Measurements from ENCODE around the gene BMPER.

The BMPER gene

GRCh38 chr7:33964417-33965182 lies 59.3 kb downstream of the BMPER start:
- in situ Hi-C loops (cut with MboI; ENCODE audit: low sequenced_read_pairs): no loop called here

- in situ Hi-C loops (cut with MboI; ENCODE audit: low sequenced_read_pairs): no loop called here
Measured at GRCh38 chr7:33965183-33965744, 59.9 kb downstream of the BMPER start.

- in situ Hi-C loops (cut with MboI; ENCODE audit: low sequenced_read_pairs): no loop called here
Measured at GRCh38 chr7:33968591-33968990, 63.3 kb downstream of the BMPER start.

GRCh38 chr7:33970536-33970935 lies 65.2 kb downstream of the BMPER start:
- in situ Hi-C loops (cut with MboI; ENCODE audit: low sequenced_read_pairs): no loop called here

GRCh38 chr7:33971106-33971505 lies 65.8 kb downstream of the BMPER start:
- in situ Hi-C loops (cut with MboI; ENCODE audit: low sequenced_read_pairs): no loop called here

GRCh38 chr7:33973231-33974015 lies 68.1 kb downstream of the BMPER start:
- in situ Hi-C loops (cut with MboI; ENCODE audit: low sequenced_read_pairs): no loop called here

- in situ Hi-C loops (cut with MboI; ENCODE audit: low sequenced_read_pairs): no loop called here
Measured at GRCh38 chr7:33979300-33979806, 74.0 kb downstream of the BMPER start.

- in situ Hi-C loops (cut with MboI; ENCODE audit: low sequenced_read_pairs): no loop called here
Measured at GRCh38 chr7:33979807-33980355, 74.5 kb downstream of the BMPER start.

- in situ Hi-C loops (cut with MboI; ENCODE audit: low sequenced_read_pairs): no loop called here
Measured at GRCh38 chr7:33981226-33981625, 75.9 kb downstream of the BMPER start.

- in situ Hi-C loops (cut with MboI; ENCODE audit: low sequenced_read_pairs): no loop called here
Measured at GRCh38 chr7:33981671-33982424, 76.5 kb downstream of the BMPER start.

- in situ Hi-C loops (cut with MboI; ENCODE audit: low sequenced_read_pairs): no loop called here
Measured at GRCh38 chr7:33982425-33982786, 77.1 kb downstream of the BMPER start.

- in situ Hi-C loops (cut with MboI; ENCODE audit: low sequenced_read_pairs): no loop called here
Measured at GRCh38 chr7:33986451-33986850, 81.1 kb downstream of the BMPER start.

- in situ Hi-C loops (cut with MboI; ENCODE audit: low sequenced_read_pairs): no loop called here
Measured at GRCh38 chr7:33986951-33987947, 81.9 kb downstream of the BMPER start.

- in situ Hi-C loops (cut with MboI; ENCODE audit: low sequenced_read_pairs): no loop called here
Measured at GRCh38 chr7:33996899-33997298, 91.6 kb downstream of the BMPER start.

- in situ Hi-C loops (cut with MboI; ENCODE audit: low sequenced_read_pairs): no loop called here
Measured at GRCh38 chr7:33998476-33998875, 93.1 kb downstream of the BMPER start.

GRCh38 chr7:34011017-34011695 lies 105.8 kb downstream of the BMPER start:
- in situ Hi-C loops (cut with MboI; ENCODE audit: low sequenced_read_pairs): no loop called here

- in situ Hi-C loops (cut with MboI; ENCODE audit: low sequenced_read_pairs): no loop called here
Measured at GRCh38 chr7:34011696-34012095, 106.4 kb downstream of the BMPER start.

- in situ Hi-C loops (cut with MboI; ENCODE audit: low sequenced_read_pairs): no loop called here
Measured at GRCh38 chr7:34013421-34013820, 108.1 kb downstream of the BMPER start.

GRCh38 chr7:34015651-34016050 lies 110.3 kb downstream of the BMPER start:
- in situ Hi-C loops (cut with MboI; ENCODE audit: low sequenced_read_pairs): no loop called here
